ENCODE measurements around the gene MAB21L4.
"Not testable (repeated sequence)": the region's sequence is repeated elsewhere in the genome, so short reads cannot be mapped to it uniquely, and the experiment has no call there.

The MAB21L4 gene

GRCh38 chr2:240857039-240858008, 38.6 kb downstream of the MAB21L4 start:
- DNase-seq = no peak

- DNase-seq = no peak
Observed at GRCh38 chr2:240856151-240856980, 39.6 kb downstream of the MAB21L4 start.

- no peak for DNase-seq
Observed at GRCh38 chr2:240855670-240856069, 40.3 kb downstream of the MAB21L4 start.

- no peak for DNase-seq
Observed at GRCh38 chr2:240852671-240853314, 43.2 kb downstream of the MAB21L4 start.

- DNase-seq = peak; percentile 73
Observed at GRCh38 chr2:240851078-240851991, 44.6 kb downstream of the MAB21L4 start.

GRCh38 chr2:240850756-240851077, 45.2 kb downstream of the MAB21L4 start:
- DNase-seq = no peak

- no peak for DNase-seq
Observed at GRCh38 chr2:240850026-240850425, 45.9 kb downstream of the MAB21L4 start.

- DNase-seq = no peak
Observed at GRCh38 chr2:240848900-240849680, 46.9 kb downstream of the MAB21L4 start.

DNA sequence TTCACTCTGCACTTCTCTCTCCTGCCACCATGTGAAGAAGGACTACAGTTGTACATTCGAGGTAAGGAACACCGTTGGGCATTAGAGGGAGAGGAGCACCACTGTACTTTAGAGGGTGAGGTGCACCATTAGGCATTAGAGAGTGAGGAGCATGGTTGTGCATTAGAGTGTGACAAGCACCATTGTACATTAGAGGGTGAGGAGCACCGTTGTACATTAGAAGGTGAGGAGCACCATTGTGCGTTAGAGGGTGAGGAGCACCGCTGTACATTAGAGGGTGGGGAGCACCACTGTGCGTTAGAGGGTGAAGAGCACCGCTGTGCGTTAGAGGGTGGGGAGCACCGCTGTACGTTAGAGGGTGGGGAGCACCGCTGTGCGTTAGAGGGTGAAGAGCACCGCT, 48.1 kb downstream of the MAB21L4 start:
- no peak for DNase-seq

DNA sequence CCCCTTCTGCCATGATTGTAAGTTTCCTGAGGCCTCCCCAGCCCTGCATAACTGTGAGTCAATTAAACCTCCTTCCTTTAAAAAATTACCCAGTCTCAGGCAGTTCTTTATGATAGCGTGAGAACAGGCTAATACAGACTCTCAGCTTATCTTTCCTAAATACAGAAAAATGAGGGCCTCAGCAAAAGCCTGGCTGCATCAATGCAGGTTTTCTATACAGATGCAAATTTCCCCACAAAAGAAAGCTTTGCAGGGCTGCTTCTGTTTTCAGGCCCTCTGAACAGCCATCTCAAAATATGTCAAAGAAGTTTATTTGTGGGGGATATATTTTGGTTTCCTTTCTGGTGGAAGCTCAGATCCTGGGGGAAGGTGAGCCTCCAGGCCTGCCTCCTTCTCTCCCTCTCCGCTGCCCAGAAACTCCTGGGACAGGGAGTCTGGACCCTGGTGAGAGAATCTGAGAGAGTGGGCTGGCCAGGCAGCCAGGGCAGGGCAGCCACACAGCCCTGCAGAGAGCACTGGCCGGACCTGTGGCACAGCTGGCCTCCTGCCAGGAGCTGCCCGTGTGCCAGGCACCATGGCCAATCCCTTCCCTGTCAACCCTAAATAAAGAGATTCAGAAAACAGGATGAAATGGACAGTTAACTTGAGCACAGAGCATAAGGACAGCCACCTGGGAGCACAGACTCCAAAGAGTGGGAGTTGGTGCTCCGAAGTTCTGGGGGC, 48.9 kb downstream of the MAB21L4 start:
- no peak for DNase-seq

DNA sequence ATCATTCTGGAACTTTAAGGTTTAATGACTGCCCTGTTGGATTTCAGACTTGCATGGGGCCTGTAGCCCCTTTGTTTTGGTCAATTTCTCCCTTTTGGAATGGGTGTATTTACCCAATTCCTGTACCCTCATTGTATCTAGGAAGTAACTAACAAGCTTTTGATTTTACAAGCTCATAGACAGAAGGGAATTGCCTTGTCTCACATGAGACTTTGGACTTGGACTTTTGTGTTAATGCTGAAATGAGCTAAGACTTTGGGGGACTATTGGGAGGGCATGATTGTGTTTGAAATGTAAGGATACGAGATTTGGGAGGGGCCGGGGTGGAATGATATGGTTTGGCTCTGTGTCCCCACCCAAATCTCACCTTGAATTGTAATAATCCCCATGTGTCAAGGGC, 49.6 kb downstream of the MAB21L4 start:
- not testable (repeated sequence) for DNase-seq

GRCh38 chr2:240840435-240841060, 55.4 kb downstream of the MAB21L4 start:
- DNase-seq = peak; percentile 62

DNA sequence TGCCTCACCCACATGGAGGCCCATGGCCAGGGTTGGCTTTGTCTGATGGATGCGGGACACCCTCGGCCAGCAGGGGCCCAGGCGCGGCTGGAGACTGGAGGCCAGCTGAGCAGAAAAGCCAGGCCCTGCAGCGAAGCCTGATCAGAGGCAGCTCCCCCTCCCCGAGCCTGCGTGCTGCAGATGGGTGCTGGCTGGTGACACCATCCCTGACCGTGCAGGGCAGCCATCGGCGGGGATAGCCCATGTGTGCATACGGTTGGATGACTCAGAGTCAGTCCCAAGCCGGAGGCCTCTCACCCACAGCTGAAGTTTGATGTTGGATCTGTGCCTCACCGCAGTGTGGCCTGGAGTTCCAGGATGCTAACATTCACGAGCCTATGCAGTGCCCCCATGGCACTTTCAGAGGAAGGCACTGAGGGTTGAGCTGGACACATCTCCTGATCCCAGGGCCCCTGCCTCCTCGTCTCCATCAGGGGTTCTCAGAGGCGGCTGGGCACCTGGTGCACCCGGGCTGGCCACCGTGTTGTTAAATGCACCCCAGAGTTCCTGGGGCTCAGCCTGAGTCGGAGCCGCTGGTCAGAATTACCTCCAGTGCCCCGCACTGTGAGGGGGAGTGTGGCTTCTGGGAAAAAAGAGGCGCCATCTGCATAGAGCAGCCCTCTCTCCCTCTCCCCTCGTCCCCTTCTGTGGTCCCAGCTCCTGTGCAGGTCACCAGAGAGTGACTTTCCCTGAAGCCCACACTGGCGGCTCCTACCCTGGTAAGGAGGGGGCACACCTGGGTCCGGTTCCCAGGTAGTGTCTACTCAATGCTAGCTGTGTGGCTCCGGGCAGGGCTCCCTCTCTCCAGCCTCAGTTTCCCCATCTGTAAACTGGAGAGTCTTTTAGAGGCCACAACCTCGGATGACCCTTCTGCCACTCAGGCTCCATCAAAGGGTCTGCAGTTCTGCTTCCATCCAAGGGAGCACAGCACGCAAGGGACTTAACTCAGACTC, 56.5 kb downstream of the MAB21L4 start:
- DNase-seq = no peak

- DNase-seq = no peak
Observed at GRCh38 chr2:240837621-240838020, 58.3 kb downstream of the MAB21L4 start.

DNA sequence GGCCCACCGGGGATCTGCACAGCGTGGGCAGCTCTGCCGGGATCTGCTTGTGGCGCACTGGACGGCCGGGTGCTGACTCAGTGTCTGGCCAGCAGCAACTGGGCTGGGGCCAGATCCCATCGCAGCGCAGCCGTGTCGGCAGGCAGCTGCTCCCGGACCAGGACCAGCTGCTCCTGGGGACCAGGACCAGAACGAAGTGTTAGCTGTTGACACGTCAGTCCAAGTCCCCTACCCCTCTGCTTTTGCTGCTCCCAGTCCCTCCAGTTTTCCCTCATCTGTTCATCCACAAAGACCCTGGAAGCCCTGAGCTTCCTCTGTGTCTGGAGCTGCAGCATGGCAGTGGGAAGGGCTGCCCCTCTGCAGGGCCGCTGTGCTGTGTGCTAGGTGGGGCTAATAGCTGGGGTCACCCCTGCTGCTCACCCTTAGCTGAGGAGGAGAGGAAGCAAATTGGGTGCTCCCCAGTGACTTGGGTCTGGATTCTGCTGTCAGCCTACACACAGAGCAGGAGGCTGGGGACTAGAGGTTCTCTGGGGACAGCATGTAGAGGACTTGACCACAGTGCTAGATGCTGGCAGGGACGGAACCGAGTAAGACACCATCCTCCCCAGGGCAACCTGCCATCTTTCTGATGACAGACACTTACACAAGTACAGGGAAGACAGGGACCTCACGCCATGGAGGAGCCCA, 59.0 kb downstream of the MAB21L4 start:
- no peak for DNase-seq

Measured in fibroblast of skin of scalp (primary cell).